Neural crest cell (in vitro differentiated cells): ENCODE results near the gene PALB2. TPM values are rescaled to one million over a fixed set of nuclear protein-coding genes. Genes with fewer than 3 reads are reported as not detected.

Source experiments
- DNase-seq: peaks from one replicate; pipeline ENCODE4 v3.0.0; 2021; ENCODE audit warnings: low read depth, mixed read lengths, low spot score
- H3K27ac Mint-ChIP-seq: one replicate; pipeline ENCODE4 v1.8.0; 2021; ENCODE audit warnings: mild to moderate bottlenecking, mixed read lengths; ENCODE audit not compliant: unreplicated experiment
- H3K27me3 Mint-ChIP-seq: 2 replicates; pipeline ENCODE4 v1.8.0; 2021; ENCODE audit warnings: low read depth, mild to moderate bottlenecking, mixed read lengths
- H3K36me3 Mint-ChIP-seq: 2 replicates; pipeline ENCODE4 v1.8.0; 2021; ENCODE audit warnings: low read depth, mild to moderate bottlenecking, mixed read lengths
- H3K4me1 Mint-ChIP-seq: 2 replicates; pipeline ENCODE4 v1.8.0; 2021; ENCODE audit warnings: mixed read lengths
- H3K4me3 Mint-ChIP-seq: one replicate; pipeline ENCODE4 v1.8.0; 2021; ENCODE audit warnings: mild to moderate bottlenecking, mixed read lengths
- H3K9me3 Mint-ChIP-seq: 2 replicates; pipeline ENCODE4 v1.8.0; 2021; ENCODE audit warnings: mixed read lengths
- total RNA-seq: library from RNA; stranded (reverse); gene quantifications from 2 replicates; pipeline ENCODE4 v1.2.1, GENCODE V29; 2021
- TF ChIP-seq, protein P1 (sequence below): fragments of 200-600 bp; sonication (generic); conservative IDR thresholded peaks from 2 replicates; pipeline ENCODE4 v1.5.0; 2021; ENCODE audit warnings: antibody characterized with exemption, mild to moderate bottlenecking

PALB2 gene
- total RNA-seq, 1 donor from 2014 or later = 25.6 TPM

DNA sequence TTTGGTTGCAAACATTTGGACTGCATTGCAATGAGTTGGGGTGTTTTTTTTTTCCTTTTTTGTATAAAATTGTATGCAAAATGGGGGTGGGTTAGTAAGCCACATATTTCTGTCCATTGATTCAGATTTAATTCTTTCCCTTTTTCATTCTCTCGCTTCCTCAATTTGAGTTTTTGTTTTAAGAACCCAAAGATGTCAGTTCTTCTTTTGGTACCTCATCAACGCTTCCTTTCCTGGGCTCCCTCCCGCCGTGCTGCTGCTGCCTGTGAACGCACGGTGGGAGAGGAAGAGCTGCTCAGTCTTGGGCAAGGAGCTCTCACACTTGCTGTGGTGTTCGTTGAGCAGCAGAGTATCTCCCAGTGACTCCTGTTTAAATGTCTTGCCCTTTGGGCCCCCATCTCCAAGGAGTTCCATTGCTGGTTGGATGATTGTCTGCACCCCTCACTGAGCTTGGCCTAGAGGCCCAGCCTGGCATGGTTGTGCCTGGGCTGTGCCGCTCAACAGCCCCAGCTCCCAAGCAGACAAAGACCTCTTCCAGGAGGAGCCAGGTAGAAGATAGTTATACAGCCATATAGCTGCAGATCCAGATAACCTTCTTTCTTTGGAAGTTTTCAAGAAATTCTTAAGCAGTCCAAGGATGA is 70.0 kb downstream of the PALB2 start:
- Mint-ChIP-seq H3K4me3 (no peak overlapping the region), H3K4me1 (no peaks in the 10 kb centered on the region), H3K27me3 (no peaks in the 10 kb centered on the region), H3K27ac (no peak overlapping the region), H3K9me3 (no peaks in the 10 kb centered on the region), H3K36me3 (peaks cover 3% of the 10 kb centered on the region)
- no peak for DNase-seq
- TF ChIP-seq, protein P1, sequence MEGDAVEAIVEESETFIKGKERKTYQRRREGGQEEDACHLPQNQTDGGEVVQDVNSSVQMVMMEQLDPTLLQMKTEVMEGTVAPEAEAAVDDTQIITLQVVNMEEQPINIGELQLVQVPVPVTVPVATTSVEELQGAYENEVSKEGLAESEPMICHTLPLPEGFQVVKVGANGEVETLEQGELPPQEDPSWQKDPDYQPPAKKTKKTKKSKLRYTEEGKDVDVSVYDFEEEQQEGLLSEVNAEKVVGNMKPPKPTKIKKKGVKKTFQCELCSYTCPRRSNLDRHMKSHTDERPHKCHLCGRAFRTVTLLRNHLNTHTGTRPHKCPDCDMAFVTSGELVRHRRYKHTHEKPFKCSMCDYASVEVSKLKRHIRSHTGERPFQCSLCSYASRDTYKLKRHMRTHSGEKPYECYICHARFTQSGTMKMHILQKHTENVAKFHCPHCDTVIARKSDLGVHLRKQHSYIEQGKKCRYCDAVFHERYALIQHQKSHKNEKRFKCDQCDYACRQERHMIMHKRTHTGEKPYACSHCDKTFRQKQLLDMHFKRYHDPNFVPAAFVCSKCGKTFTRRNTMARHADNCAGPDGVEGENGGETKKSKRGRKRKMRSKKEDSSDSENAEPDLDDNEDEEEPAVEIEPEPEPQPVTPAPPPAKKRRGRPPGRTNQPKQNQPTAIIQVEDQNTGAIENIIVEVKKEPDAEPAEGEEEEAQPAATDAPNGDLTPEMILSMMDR = no peak

DNA sequence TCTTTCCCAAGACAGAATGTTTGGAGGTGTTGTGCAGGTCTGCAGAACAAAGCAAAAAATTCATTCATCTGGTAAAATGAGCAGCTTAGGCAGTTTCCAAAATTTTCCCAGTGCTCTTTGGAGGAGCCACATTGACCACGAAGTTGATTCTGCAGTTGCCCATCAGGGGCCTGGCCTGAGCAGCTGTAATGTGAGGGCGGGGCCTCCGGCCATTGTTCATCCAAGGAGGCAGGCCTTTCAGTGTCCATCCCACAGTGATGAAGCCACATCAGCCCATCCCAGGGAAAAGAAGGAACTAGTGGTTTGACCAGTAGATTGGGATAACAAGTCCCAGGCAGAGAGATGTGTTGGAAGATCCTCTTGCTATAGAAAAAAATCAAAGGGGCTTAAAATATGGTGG is 73.5 kb downstream of the PALB2 start:
- Mint-ChIP-seq H3K27ac (no peak overlapping the region), H3K36me3 (peaks cover 10% of the 10 kb centered on the region)

DNA sequence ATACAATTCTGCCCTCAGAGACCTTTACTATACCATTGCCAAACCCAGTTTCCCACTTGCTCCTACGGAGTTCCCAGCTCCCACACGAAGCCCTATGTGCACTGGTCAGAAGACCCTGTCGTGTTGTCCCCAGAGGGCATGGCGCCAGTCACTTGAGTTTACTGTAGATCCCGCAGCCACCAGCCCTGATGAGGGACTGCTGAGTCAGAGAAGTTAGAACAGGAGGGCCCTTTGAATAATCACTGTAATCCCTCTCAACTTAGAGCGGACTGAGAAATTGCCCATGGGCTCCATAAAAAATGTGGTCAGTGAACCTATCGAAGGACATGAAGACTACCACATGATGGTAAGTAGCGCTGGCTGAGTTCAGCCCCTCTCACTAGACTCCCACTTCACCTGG is 74.4 kb downstream of the PALB2 start:
- DNase-seq = no peak
- no peak overlapping the region for H3K4me3 Mint-ChIP-seq
- no peaks in the 10 kb centered on the region for H3K4me1 Mint-ChIP-seq
- TF ChIP-seq, protein P1 = no peak
- peaks cover 10% of the 10 kb centered on the region for H3K36me3 Mint-ChIP-seq
- H3K27ac Mint-ChIP-seq = no peak overlapping the region
- no peaks in the 10 kb centered on the region for H3K27me3 Mint-ChIP-seq
- H3K9me3 Mint-ChIP-seq = no peaks in the 10 kb centered on the region

More for the DNA sequence above, 73.5 kb downstream of the PALB2 start:
- DNase-seq = no peak
- TF ChIP-seq, protein P1 = no peak
- H3K9me3 Mint-ChIP-seq = no peaks in the 10 kb centered on the region
- no peaks in the 10 kb centered on the region for H3K4me1 Mint-ChIP-seq
- H3K27me3 Mint-ChIP-seq = no peaks in the 10 kb centered on the region
- H3K4me3 Mint-ChIP-seq = no peak overlapping the region

DNA sequence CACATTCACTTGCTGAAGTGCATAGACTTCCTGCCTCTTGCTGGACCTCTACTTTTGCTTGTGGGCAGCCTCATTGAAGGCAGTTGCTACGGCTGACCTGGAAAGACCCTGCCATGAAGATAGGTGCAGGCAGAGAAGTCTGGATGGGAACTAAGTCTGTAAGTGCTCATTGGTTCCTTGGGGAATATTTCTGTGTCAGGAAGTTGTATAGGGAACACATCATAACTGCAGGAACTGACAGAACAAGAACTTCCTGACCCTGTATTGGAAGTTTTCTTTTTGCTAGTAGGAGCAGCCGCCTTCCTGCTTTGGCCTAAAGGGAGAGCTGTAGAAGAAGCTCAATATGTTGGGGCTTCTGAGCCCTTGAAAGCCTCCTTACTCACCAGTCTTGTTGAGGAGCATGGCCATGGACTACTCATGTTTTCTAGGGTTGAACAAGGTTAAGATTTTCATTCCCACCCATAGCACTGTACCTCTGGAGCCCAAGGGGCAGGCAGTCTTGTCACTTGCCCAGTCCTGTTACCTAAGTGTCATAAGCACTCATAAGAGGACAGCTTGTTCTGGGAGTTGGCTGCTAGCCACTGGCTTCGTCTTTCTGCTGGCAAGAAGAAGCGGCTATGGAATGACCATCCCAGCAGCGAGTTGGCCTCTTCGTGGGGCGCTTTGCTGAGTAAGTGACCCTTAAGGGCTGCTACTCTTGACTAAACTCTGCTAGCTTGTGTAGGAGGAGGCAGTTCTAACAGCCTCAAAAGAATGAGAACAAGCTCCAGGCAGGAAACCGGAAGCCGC is 76.3 kb downstream of the PALB2 start:
- peaks cover 7% of the 10 kb centered on the region for H3K36me3 Mint-ChIP-seq

DNA sequence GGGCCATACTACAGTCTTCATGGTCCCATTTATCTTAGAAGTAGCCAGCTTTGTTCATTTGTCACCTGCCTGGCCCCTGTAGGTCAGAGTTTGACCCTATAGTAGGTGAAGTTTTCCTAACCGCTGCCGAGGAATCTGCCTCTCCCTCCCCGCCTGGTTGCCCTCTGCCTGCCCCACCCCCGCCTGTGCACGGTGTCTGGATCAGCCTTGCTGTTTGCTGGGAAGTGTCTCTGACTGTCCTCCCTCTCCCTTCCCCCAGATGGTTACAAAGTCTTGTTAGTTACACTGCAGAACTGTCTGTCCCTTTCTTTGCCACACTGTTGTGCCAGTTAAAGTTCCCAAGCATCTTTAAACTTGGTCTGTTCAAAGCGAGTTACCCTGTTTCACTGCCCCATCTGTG is 77.9 kb downstream of the PALB2 start:
- TF ChIP-seq, protein P1 = no peak
- H3K27me3 Mint-ChIP-seq = no peaks in the 10 kb centered on the region
- H3K9me3 Mint-ChIP-seq = no peaks in the 10 kb centered on the region
- peak overlapping the region; percentile 56 for H3K4me3 Mint-ChIP-seq
- no peak for DNase-seq
- H3K27ac Mint-ChIP-seq = no peak overlapping the region
- no peaks in the 10 kb centered on the region for H3K4me1 Mint-ChIP-seq
- peaks cover 7% of the 10 kb centered on the region for H3K36me3 Mint-ChIP-seq

More for the DNA sequence above, 76.3 kb downstream of the PALB2 start:
- TF ChIP-seq, protein P1 = no peak
- no peaks in the 10 kb centered on the region for H3K27me3 Mint-ChIP-seq
- H3K27ac Mint-ChIP-seq = peak overlapping the region; percentile 35
- H3K4me1 Mint-ChIP-seq = no peaks in the 10 kb centered on the region
- H3K4me3 Mint-ChIP-seq = no peak overlapping the region
- no peaks in the 10 kb centered on the region for H3K9me3 Mint-ChIP-seq
- no peak for DNase-seq
